DMS153 treated with DMSO at 0.1 percent for 48 hours (cell line): ENCODE measurements around the gene SLC35F3.
"Not testable (repeated sequence)": the region's sequence is repeated elsewhere in the genome, so short reads cannot be mapped to it uniquely, and the experiment has no call there.

ENCODE experiments used
- DNase-seq: peaks from one replicate; lab custom pipeline; 2025; ENCODE audit not compliant: unreplicated experiment; lab: John Stamatoyannopoulos, UW

Gene SLC35F3

GRCh38 chr1:234096161-234096770, 191.8 kb downstream of the SLC35F3 start:
- no peak for DNase-seq

- DNase-seq = no peak
Observed at GRCh38 chr1:234102583-234102982, 198.1 kb downstream of the SLC35F3 start.

GRCh38 chr1:234103198-234103597, 198.7 kb downstream of the SLC35F3 start:
- DNase-seq = no peak

GRCh38 chr1:234106032-234106431, 201.6 kb downstream of the SLC35F3 start:
- DNase-seq = no peak

- peak; percentile 27 for DNase-seq
Observed at GRCh38 chr1:234107416-234108021, 203.0 kb downstream of the SLC35F3 start.

- DNase-seq = no peak
Observed at GRCh38 chr1:234108921-234109320, 204.4 kb downstream of the SLC35F3 start.

- DNase-seq = no peak
Observed at GRCh38 chr1:234109840-234110239, 205.4 kb downstream of the SLC35F3 start.

GRCh38 chr1:234111458-234112142, 207.1 kb downstream of the SLC35F3 start:
- no peak for DNase-seq

GRCh38 chr1:234114648-234115307, 210.3 kb downstream of the SLC35F3 start:
- DNase-seq = peak; percentile 4

- DNase-seq = no peak
Observed at GRCh38 chr1:234118911-234119310, 214.4 kb downstream of the SLC35F3 start.

- DNase-seq = no peak
Observed at GRCh38 chr1:234119431-234119830, 215.0 kb downstream of the SLC35F3 start.

- DNase-seq = no peak
Observed at GRCh38 chr1:234120327-234120944, 216.0 kb downstream of the SLC35F3 start.

GRCh38 chr1:234121659-234122058, 217.2 kb downstream of the SLC35F3 start:
- not testable (repeated sequence) for DNase-seq

GRCh38 chr1:234122571-234122970, 218.1 kb downstream of the SLC35F3 start:
- not testable (repeated sequence) for DNase-seq

- no peak for DNase-seq
Observed at GRCh38 chr1:234123867-234124266, 219.4 kb downstream of the SLC35F3 start.

- DNase-seq = no peak
Observed at GRCh38 chr1:234125283-234125682, 220.8 kb downstream of the SLC35F3 start.

GRCh38 chr1:234125714-234126113, 221.2 kb downstream of the SLC35F3 start:
- DNase-seq = no peak

- no peak for DNase-seq
Observed at GRCh38 chr1:234127026-234127671, 222.7 kb downstream of the SLC35F3 start.

- DNase-seq = no peak
Observed at GRCh38 chr1:234132795-234133194, 228.3 kb downstream of the SLC35F3 start.

GRCh38 chr1:234134878-234135277, 230.4 kb downstream of the SLC35F3 start:
- DNase-seq = no peak

- no peak for DNase-seq
Observed at GRCh38 chr1:234135501-234135900, 231.0 kb downstream of the SLC35F3 start.
